HPDE6-E6E7 (cell line): ENCODE measurements around the gene SRGAP2B.
"Not testable (repeated sequence)": the region's sequence is repeated elsewhere in the genome, so short reads cannot be mapped to it uniquely, and the experiment has no call there.

Experiments
- DNase-seq: peaks from one replicate; pipeline ENCODE4 v3.0.0; 2011; ENCODE audit warnings: missing footprints; ENCODE audit errors: extremely low spot score

Gene SRGAP2B

GRCh38 chr1:145095284-145096057 is at the start of gene SRGAP2B, which contains the start of gene FAM72D:
TSS of gene SRGAP2B (minus strand) at chr1:145095328. CDS start at chr1:145092901, 2,427 bp downstream.
TSS of gene FAM72D (plus strand) at chr1:145095974. CDS start at chr1:145096848, 874 bp downstream.
- not testable (repeated sequence) for DNase-seq

GRCh38 chr1:145144264-145144913 is 49.3 kb upstream of the SRGAP2B start:
- DNase-seq: not testable (repeated sequence)

GRCh38 chr1:145140549-145140948 is 45.4 kb upstream of the SRGAP2B start:
- not testable (repeated sequence) for DNase-seq

DNA sequence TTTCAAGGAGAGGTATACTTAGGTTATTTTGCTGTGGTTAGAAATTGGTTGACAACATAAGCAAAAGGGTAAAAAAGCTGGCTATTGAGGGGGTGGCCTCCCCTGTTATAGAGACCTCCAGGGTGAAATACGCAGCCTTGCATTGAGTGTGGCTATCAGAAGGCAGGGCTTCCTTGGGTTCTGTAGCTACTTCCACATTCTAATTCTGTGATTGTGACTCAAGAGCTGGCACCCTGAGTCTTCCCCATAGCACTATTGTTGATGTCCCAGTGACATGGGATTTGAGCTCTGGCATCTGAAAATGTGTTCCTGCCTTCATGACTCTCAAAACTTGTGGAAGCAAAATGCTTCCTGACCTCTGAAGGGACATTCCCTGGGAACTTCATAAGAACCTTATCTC is 39.3 kb upstream of the SRGAP2B start:
- not testable (repeated sequence) for DNase-seq

GRCh38 chr1:145128697-145129469 is 33.8 kb upstream of the SRGAP2B start:
- not testable (repeated sequence) for DNase-seq

DNA sequence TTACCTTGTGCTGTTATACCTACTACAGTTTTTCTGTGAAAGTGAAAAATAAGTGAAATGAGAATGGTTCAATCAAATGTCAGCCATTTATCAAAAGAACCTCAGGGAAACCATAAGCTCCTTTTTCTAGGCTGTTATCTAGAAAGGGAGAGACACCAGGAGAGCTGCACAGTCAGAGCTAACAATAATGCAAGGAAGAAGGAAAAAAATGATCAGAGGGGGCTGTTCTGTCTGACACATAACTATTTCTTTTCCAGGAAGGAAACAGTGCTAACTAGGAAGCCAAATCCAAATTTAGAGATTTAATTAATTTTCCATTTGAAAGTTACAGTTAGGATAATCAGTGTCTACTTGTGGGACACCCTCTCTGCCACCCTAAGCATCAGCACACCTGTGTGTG is 32.0 kb upstream of the SRGAP2B start:
- not testable (repeated sequence) for DNase-seq

GRCh38 chr1:145125112-145125511 is 30.0 kb upstream of the SRGAP2B start:
- not testable (repeated sequence) for DNase-seq

GRCh38 chr1:145123992-145124641 is 29.0 kb upstream of the SRGAP2B start:
- DNase-seq: not testable (repeated sequence)

- DNase-seq: not testable (repeated sequence)
These were observed 27.9 kb upstream of the SRGAP2B start for GRCh38 chr1:145123062-145123395.

DNA sequence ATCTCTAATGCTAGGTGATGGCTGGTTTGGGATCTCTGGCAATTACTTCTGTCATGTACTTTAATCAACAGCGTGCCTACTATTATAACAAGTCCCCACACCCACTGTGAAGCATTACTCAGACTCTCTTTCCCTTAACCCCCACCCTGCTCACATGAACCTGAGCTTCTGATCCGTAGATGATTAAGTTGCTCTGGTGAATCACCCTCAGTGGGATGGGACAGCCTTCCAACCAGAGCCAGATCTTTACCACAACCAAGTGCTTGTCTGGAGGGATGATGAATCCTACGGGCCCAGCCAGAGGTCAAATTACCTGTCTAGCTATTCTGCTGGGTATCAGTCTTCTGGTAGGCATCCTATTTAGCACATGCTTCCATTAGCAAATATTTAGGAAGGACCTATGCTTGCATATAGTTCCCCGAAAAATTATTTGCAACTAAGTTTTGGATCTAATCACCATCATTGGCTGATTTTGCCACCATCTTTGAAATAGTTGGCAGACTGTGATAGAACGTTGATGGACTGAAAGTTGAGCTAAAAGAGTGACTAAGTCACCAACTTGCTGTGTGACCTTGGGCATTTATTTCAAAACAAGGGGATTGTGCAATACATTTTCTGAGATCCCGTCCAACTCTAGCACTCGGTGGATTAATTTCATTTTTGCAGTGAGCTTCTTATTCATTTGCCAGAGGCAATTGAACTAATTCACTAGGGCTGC is 27.4 kb upstream of the SRGAP2B start:
- not testable (repeated sequence) for DNase-seq

- not testable (repeated sequence) for DNase-seq
These were observed 24.7 kb upstream of the SRGAP2B start for GRCh38 chr1:145119842-145120241.

- not testable (repeated sequence) for DNase-seq
These were observed 20.7 kb upstream of the SRGAP2B start for GRCh38 chr1:145115587-145116493.

GRCh38 chr1:145114560-145115057 is 19.5 kb upstream of the SRGAP2B start:
- DNase-seq: not testable (repeated sequence)

- not testable (repeated sequence) for DNase-seq
These were observed 17.6 kb upstream of the SRGAP2B start for GRCh38 chr1:145112703-145113102.

DNA sequence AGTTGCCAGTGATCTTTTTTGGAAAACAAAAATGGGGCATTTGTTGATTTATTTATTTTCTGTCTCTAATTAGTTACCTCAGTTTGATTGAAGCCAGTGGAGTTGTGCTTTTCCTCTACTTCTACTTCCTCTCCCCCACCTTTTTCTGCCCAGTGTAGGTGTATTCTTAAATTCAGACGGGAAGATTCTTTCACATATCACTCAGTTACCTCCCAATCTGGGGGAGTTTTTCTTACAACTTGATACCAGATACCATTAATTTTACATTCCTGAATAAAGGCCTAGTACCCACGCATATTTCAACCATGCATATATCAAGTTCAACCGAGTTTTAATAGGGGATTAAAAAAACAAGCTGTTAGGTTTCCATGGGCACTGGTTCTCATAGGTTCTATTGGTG is 16.5 kb upstream of the SRGAP2B start:
- not testable (repeated sequence) for DNase-seq

- DNase-seq: not testable (repeated sequence)
These were observed 8.2 kb upstream of the SRGAP2B start for GRCh38 chr1:145103294-145103693.

GRCh38 chr1:145101725-145102124 is 6.6 kb upstream of the SRGAP2B start:
- not testable (repeated sequence) for DNase-seq

- DNase-seq: not testable (repeated sequence)
These were observed 395 bp downstream of the SRGAP2B start for GRCh38 chr1:145094655-145095211.

DNA sequence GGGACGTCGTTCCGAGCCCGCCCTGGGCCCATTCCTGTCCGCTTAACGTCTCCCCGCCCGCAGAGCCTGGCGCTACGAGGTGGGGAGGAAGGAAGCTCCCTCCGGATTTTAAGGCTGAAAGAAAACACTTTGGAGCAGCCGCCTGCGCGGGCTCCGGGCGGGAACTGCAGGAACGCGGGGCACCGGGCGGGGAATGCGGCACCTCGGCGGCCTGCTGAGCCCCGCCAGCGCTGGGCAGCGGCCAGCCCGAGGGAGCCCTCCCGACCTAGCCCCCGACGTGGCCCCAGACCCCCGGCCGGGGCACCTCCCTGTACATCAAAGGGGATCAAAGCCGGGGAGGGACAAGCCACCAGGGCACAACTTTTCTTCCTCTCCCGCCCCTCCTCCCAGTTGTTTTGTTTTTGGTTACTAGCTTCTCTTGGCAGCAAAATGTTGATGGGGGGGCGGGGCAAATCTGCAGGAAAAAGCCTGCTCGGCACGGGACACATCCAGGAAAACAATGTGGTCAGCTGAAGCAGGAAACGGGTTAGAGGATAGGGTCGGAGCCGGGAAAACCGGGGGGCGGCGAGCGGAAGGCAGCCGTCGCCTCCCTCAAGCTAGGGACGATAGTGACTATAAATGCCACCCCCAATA is 1.5 kb downstream of the SRGAP2B start:
- not testable (repeated sequence) for DNase-seq
